Fibroblast of peridontal ligament (primary cell): ENCODE data around the gene BPIFB6.

Source experiments
- DNase-seq: peaks from one replicate; pipeline ENCODE4 v3.0.0-alpha.2; 2010; ENCODE audit errors: extremely low read depth

Gene BPIFB6, protein sequence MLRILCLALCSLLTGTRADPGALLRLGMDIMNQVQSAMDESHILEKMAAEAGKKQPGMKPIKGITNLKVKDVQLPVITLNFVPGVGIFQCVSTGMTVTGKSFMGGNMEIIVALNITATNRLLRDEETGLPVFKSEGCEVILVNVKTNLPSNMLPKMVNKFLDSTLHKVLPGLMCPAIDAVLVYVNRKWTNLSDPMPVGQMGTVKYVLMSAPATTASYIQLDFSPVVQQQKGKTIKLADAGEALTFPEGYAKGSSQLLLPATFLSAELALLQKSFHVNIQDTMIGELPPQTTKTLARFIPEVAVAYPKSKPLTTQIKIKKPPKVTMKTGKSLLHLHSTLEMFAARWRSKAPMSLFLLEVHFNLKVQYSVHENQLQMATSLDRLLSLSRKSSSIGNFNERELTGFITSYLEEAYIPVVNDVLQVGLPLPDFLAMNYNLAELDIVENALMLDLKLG

DNA sequence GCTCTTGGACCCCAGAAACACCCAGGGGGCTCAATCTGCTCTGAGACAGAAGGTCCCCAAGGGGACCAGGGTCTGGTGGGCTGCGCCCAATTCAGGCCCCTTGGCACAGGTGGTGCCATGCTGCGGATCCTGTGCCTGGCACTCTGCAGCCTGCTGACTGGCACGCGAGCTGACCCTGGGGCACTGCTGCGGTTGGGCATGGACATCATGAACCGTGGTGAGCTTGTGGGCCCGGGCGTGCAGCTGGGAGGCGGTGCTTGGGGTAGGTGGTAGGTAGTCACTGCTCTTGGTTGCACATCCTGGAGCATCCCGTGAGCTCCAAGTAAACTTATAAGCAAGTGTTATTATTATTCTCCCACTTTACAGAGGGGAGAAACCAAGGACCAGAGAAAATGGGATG, at the start of gene BPIFB6:
Gene BPIFB6, plus strand, starts transcription at position 118 of the 400 bp plus-strand sequence. Its CDS starts 0 bp downstream, at position 118.
- no peak for DNase-seq

DNA sequence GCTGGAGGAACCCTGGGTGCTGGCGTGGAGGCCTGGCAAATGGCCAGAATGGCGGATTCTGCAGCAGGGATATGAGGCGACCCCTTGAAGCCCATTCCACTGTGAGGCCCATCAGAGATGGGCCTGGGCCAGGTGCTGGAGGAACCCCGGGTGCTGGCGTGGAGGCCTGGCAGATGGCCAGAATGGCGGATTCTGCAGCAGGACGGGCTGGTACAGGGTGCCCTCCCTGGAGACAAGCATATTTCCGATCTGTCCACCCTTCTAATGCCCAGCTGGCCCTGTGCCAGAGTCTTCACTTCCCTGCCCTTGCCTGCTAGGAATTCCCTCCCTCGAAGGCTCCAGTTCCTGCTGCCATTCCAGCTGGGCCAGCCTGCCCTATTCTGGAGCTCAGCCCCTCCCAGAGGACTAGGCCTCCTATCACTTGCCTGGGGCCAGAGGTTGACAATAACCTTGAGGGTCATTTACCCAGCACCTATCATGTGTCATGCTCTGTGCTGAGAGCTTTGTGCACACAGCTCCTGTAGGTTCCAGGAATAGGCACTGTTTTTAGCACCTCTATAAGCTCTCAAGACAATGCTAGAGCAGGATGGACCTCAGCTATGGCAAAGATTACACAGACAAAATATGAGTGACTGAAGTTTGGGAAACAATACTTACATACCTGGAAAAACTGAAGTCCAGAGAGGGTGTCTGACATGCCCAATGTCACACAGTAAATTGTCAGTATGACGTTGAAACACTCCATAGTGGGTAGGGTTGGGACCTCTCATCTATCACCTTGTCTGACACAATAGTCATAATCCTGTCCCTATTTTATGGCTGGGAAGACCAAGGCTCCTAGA, 48.6 kb upstream of the BPIFB6 start:
- DNase-seq, result no peak

DNA sequence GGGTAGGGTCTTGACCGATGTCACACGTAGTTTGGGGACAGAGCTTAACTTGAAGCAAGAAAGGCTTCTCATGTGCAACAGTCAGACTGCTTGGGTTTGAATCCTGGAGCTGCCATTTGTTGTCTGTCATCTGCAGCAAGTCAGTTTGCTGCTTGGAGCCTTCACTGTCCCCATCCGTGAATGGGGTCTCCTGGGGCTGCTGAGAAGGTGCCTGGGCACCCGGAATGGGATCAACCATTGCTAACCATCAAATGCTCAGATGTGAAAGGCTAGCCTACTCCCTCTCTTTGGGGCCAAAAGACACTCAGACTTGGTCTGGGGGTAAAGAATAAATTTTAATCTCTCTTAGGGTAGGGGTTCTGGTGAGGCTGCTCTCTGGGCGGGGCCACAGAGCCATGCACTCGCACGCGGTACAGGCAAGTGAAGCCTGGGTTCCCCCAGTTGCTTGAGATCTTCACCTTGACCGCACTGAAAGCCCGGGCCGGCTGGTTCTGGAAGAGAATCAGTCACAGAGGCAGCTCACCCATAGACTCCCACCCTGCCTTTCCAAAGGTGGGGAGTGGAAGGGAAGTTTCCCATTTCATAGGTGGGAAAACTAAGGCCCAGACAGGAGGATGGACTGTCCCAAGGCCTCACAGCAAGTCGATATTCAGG, 47.9 kb upstream of the BPIFB6 start:
- DNase-seq, result no peak

DNA sequence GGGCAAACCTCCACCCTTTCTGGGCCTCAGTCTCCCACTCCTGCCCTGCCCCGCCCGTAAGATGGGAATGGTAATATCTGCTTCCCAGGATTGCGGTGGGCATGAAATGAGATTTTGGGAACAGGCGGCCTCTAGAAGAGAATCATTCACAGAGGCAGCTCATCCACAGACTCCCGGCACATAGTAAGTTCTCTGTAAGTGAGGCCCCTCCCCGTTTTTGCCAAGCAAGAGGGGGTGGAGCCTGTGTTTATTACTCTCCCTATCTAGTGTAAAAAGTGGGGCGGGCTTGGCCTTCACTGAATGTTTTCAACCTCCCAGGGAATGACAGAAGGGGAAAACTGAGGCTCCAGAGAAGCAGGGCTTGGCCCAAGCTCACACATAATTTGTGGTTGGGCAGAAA, 47.3 kb upstream of the BPIFB6 start:
- DNase-seq, result no peak

DNA sequence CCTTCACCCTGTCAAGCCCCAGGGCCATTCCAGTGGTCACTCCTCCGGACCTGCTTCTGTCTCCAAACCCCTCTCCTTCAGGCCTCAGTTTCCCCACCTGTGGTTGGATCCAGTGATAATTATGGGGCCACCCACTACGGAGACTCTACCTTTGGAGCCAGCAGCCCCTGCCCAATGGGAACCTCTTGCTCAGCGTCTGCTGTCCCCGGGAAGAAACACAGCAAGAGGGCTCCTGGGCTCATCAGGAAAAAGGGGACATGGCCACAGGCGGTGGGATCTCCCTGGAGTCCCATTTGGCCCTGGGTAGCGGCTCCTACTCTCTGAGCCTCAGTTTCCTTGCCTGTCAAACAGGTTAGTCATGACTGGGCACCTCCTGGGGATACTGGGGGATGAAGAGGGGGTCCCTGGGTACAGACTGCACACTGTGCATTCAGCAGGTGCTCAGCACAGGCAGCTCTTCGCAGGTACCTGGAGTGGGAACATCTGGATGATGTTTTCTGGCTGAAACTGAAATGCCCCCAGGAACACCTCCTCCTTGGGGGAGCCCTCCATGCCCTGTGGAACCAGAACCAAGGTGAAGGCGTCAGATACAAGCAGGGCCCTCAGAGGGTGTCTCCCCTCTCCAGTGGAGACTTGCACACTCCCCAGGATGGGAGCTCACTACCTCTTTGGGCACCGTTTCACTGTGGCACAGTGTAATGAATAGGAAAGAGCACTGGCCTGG, 46.7 kb upstream of the BPIFB6 start:
- no peak for DNase-seq

DNA sequence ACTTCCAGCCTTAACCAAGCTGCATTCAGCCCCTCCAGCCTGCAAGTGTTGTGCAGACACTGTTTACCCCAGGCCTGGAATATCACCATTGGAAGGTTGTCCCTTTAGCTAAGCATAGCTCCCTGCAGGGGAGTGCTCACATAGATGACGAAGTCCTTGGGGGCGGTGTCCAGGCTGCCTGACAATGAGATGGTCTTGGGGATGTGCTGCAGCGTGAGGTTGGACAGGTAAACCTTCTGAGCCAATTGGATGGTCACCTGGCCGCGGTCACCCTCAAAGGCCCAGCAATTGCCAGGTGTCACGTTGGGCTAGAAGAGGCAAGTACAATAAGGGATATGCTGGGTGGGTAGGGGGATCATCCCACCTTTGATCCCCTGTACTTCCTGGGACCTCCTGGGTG, 45.9 kb upstream of the BPIFB6 start:
- DNase-seq, result no peak

DNA sequence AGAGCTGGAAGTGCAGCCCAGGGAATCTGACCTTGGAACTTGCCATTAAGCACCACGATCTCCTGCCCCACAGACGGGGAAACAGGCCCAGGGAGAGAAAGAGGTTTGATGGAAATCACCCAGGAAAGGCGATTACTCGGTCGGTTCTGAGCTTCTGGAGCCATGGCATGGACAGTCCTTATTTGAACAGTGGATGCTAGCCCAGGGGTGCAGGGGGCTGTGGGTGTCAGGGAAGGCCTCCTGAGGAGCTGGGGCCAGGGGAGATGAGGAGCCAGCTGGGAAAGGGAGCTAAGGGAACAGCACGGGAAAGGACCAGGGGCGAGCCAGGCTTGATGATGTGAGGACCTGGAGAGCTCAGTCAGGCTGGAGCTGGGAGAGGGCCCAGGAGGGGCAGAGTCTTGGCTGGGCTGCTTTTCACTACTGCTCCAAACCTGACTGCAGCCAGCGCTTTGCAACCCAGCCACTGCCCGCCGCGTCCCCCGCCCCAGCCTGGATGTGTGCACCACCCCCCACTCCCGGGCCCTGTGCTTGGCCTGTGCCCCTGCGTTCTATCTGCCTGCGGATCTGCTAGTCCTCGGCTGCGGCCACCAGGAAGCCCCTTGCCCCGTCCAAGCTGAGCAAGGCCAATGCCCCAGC, 45.0 kb upstream of the BPIFB6 start:
- DNase-seq, result no peak

DNA sequence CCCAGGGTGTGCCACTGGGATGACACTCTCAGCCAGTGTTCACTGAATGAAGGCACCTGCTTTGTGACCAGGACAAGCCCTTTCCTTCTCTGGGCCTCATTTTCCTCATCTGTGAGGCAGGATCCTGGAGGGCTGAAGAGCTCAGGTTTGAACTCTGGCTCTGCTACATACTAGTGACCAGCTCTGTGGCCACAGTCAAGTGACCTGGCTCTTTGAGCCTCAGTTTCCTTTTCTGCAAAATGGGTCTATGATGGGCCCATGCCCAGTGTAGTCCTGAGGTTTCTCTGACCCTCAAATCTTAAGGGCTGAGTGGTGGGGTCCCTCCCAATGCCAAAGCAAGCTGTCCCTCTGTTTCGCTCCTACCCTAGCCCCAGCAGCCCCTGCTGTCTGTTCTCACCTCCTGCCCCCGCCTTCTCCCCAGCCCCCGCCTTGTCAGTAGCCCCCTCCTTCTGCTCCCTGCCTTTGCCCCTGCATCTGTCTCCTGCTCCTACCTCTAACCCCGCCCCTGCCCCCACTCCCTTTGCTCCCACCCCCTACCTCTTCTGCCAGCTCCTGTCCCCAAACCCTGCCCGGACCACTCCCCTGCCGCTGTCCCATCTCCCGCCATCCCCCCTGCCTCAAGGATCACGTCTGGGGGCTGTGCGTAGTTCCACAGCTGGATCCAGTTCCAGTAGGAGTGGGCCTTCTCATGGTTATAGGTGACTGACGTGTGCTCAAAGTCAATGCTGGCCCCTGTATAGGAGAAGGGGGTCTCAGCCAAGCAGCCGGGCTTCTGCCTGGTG, 44.2 kb upstream of the BPIFB6 start:
- no peak for DNase-seq

DNA sequence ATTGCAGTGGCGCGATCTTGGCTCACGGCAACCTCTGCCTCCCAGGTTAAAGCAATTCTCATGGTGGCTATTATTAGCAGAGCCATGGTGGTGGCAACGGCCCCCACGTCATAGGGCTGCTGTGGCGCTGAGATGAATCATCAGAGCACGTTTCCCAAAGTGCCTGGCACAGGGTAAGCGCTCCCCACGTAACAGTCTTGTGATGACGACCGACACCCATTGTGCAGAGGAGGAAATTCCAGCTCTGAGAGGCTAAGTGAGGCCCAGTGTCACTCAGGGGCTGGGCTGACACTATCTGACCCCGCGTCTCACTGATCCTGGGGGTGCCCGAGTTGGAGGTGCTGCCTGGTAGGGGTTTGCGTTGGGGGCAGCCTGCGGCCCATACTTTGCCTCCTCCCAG, 43.4 kb upstream of the BPIFB6 start:
- no peak for DNase-seq

DNA sequence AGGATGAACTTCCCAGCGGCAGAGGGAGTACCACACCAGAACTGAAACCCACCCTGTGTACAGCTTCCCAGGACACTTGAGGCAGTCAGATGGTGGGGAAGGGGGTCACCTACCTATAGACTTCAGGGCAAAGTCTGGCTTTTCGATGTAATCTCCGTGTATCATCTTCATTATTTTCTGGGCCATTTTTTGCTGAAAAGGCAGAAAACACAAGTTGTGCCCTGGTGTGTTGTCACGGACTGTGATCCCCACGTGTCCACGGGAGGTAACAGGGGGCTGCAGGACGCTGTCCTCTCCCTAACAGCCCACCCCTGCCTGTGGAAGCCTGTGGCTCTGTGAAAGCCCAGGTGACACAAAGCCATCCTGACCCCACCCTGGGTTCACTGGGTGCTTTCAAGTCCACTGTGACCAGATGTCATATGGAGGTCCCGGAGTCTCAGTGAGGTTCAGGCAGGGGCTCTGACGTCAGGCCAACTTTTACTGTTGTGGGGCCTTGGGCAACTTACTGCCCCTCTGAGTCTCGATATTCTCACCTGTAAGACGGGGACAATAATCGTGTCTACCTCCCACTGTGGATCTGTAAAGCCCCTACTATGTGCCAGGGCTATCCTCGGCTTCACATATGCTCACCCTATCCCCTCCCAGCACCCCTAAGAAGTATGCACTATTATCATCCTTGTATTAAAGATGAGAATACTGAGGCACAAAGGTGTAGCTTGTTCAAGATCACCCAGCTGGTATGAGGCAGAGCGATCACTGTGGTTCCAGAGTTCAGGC, 41.8 kb upstream of the BPIFB6 start:
- DNase-seq, result no peak

DNA sequence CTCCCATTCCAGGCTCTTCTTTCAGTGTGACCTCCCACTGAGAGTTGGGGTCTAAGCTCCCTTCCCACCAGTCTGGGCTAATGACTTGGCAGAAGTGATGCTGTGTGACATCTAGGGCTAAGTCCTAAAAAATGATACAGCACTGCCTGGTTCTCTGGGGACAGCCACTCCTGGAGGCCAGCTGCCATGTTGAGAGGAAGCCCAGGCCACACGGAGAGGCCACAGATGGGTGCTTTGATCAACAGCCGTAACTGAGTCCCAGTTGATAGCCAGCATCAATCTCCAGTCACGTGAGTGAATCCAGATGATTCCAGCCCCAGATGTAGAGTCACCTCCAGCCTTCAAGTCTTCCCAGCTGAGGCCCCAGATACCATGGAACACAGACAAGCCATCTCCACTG, 41.0 kb upstream of the BPIFB6 start:
- DNase-seq, result no peak

DNA sequence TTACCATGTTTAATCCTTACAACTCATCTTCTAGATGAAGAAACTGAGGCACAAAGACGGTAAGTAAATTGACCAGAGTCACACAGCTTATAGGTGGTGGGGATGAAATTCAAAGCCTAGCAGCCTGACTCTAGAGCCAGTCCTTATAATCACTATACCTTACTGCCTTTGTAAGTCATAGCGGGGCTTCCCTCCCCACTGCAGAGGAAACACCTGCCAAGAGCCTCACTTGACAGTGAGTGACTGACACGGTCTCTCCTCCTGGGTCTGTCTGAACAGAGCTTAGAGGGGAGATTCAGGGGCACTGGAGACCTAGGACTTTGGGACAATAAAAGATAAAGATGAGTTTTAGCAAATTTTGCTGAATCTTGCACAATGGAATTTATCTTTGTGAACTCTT, 40.1 kb upstream of the BPIFB6 start:
- no peak for DNase-seq

DNA sequence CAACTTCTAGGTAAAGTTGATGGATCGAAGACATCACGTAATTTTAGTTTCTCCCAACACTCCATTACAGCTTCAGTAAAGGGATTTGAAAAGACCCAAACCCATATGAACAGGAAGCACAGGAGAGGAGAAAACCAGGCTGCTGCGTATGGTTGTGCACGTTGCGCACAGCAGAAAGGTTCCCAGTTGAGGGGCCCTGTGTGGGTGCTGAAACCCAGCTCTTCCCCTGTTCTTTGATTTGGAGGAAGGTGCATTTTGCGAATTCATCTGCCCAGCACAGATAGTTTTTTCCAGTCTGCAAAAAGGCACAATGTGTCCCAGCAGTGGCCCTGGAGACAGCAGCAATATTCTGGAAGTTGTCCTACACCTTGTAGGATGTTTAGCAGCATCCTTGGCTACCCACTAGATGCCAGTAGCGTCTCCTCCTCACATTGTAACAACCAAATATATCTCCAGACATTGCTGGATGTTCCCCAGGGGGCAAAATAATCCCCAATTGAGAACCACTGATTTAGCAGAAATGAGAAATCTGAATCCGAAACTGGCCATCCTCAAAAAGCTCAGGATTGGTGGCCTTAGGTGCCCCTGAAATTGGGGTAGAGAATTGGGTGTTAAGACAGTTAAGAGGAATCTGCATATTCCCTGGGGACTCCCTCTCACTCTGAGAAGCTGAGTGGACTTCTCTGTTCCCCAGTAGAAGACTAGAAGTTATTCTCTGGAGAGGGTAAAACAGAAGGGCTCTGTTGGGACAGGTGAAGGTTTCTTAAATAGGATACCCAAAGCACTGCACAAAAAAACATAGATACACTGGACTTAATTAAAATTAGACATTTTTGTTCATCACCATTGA, 39.4 kb upstream of the BPIFB6 start:
- DNase-seq, result no peak

DNA sequence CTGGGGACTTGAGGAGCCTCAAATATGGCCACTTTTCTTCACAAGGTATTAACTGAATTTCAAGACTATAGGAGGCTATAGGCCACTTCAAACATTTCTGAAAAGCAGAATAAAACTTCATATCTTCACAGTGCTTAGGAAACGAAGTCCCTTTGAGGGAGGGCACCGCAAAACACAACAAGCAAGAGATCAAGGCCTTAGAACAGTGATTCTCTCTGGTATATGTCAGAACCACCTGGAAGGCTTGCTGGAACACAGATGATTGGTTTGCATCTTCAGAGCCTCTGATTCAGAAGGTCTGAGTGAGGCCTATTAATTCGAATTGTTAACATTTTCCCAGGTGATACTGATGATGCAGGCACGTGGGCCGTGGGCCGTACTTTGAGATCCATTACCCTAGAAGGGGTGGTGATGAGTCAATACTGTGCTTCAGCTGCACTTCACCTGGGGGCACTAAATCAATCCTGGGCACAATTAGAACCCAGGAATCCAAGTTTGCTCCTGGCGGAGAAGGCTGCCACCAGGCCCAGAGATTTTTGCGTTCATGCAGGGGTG, 37.9 kb upstream of the BPIFB6 start:
- no peak for DNase-seq

DNA sequence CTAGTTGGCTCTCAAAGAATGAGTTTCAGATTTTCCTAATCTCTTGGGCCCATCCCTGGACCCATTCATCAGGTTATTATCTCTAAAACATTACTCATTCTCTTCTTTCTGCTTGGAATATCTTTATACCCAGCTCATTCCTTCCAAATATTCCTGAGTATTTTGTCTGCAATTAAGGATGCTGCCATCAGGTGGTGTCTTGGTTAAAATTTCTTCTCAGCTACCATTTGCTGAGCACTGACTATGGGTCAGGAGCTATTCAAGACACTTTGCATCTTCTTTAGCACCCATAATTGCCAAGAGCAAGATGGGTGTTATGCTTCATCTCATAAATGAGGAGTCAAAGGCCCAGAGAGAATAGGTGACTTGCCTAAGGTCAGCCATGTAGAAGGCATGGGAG, 35.6 kb upstream of the BPIFB6 start:
- DNase-seq, result no peak

DNA sequence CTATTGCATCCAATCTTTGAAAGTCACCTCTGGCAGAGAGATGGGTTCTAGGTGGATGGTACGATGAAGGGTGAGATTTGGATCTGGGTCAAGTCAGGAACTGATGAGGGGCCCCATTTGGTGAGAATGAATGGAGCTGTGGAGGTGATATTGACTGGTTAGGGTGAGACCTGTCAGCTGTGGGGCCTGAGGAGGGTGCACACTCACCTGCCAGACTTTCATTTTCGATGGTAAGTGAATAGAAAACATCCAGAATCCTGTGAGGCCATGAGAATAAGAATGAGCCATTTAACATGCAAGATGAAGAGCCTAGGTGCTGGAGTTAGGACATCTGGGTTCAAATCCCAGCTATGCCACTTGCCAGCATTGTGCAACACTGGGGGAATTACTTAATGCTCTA, 34.0 kb upstream of the BPIFB6 start:
- no peak for DNase-seq

DNA sequence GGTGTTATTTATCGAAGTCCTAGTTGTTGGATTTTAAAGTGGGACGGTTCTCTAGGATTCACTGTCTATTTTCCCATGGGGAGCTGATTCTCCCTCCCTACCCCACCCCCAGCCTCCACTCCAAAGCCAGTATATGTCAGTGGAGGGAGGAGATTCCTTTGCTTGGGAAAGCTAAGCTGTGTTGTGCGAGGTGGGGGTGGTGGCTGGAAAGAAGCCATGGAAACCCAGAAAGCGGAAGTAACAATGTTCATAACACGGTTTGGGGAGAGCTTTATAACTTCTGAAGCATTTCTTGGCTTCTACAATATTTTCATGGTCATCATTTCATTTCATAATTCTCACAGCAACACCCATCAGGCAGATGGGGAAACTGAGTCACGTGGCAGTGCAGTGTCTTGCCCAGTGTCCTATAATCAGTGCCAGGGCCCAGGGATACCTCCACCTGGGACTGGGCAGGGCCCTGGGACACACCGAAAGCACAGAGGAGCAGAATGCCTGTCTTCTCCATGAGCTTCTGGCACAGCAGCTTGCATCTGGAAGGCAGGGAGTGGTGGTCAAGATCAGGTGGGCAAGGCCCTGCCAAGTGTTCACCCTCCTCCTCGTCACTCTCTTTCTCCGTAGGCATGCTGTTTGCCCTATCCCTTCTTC, 31.7 kb upstream of the BPIFB6 start:
- DNase-seq, result no peak
